CD4-positive, alpha-beta memory T cell (primary cell): ENCODE data around the gene CYP3A7. TPM values are rescaled to one million over a fixed set of nuclear protein-coding genes. Genes with fewer than 3 reads are reported as not detected.
"Not testable (repeated sequence)": the region's sequence is repeated elsewhere in the genome, so short reads cannot be mapped to it uniquely, and the experiment has no call there.

Experiments used
- CTCF ChIA-PET: fragments of 350-600 bp; sonication (Branson Sonifier 250); formaldehyde crosslinking; loops from one replicate; lab custom pipeline; 2021; ENCODE audit warnings: inconsistent platforms; ENCODE audit not compliant: partially characterized antibody; lab: Charles Lee
- POLR2A ChIA-PET: fragments of 350-600 bp; sonication (Branson Sonifier 250); formaldehyde crosslinking; loops from one replicate; lab custom pipeline; 2021; ENCODE audit not compliant: partially characterized antibody; lab: Charles Lee
- DNase-seq, 5 donors: peaks; one replicate each; pipeline versions ENCODE4 v3.0.0 to v3.0.0-alpha.2; 2020 to 2022; ENCODE audit warnings: mixed read lengths in 1 of 5
- H3K27ac ChIP-seq: one replicate; pipeline ENCODE4 v1.7.0; 2013; ENCODE audit warnings: low read depth, low read length
- H3K27me3 ChIP-seq: 2 replicates; pipeline ENCODE4 v1.7.0; 2013; ENCODE audit warnings: mild to moderate bottlenecking, low read length, moderate library complexity; ENCODE audit not compliant: insufficient read depth
- H3K36me3 ChIP-seq: 2 replicates; pipeline ENCODE4 v1.7.0; 2013; ENCODE audit warnings: mild to moderate bottlenecking, low read length, moderate library complexity; ENCODE audit not compliant: insufficient read depth
- H3K4me1 ChIP-seq: 2 replicates; pipeline ENCODE4 v1.7.0; 2013; ENCODE audit warnings: mild to moderate bottlenecking, low read length, moderate library complexity; ENCODE audit not compliant: insufficient read depth
- H3K4me3 ChIP-seq, 2 donors: one replicate each; pipeline ENCODE4 v1.7.0; 2013; ENCODE audit warnings: low read length in 2 of 2, mild to moderate bottlenecking in 1 of 2
- H3K9me3 ChIP-seq, 2 donors: one replicate each; pipeline ENCODE4 v1.7.0; 2013; ENCODE audit warnings: low read length in 2 of 2, control low read depth in 1 of 2; ENCODE audit not compliant: control insufficient read depth in 1 of 2
- H3K27ac Mint-ChIP-seq, 7 donors: one replicate each; pipeline ENCODE4 v1.8.0; 2020 to 2021; ENCODE audit warnings: mixed read lengths in 7 of 7, mild to moderate bottlenecking in 6 of 7, inconsistent platforms in 3 of 7, moderate library complexity in 3 of 7
- H3K27me3 Mint-ChIP-seq, 2 donors: one replicate each; pipeline ENCODE4 v1.8.0; 2020 to 2021; ENCODE audit warnings: mixed read lengths in 2 of 2
- H3K36me3 Mint-ChIP-seq, 2 donors: one replicate each; pipeline ENCODE4 v1.8.0; 2020 to 2021; ENCODE audit warnings: mixed read lengths in 2 of 2, inconsistent platforms in 1 of 2, mild to moderate bottlenecking in 1 of 2
- H3K4me1 Mint-ChIP-seq, 4 donors: one replicate each; pipeline ENCODE4 v1.8.0; 2020 to 2021; ENCODE audit warnings: mixed read lengths in 4 of 4, mild to moderate bottlenecking in 1 of 4
- H3K4me3 Mint-ChIP-seq, 8 donors: one replicate each; pipeline ENCODE4 v1.8.0; 2020 to 2021; ENCODE audit warnings: mixed read lengths in 8 of 8, mild to moderate bottlenecking in 7 of 8, moderate library complexity in 6 of 8, inconsistent platforms in 3 of 8
- H3K9me3 Mint-ChIP-seq, 8 donors: one replicate each; pipeline ENCODE4 v1.8.0; 2020 to 2021; ENCODE audit warnings: mixed read lengths in 8 of 8, mild to moderate bottlenecking in 5 of 8, inconsistent platforms in 3 of 8, moderate library complexity in 1 of 8
- intact Hi-C: fragments of 100-400 bp; cut with micrococcal nuclease; formaldehyde crosslinking; loops from one replicate; pipeline ENCODE4 v1.15.1; 2023
- polyA plus RNA-seq, 2 donors: library from polyadenylated mRNA; unstranded; fragments of 300-500 nt; fragmentation: Illumina TruSeq; gene quantifications; one replicate each; pipeline ENCODE4 v1.2.3, GENCODE V29; 2021
- total RNA-seq, 2 experiments: library from RNA; stranded (reverse); gene quantifications; one replicate each; pipeline ENCODE4 v1.2.3, GENCODE V29; 2021

CYP3A7 gene
- total RNA-seq (not detected), polyA plus RNA-seq (under 1 TPM in 1 of 2 donors, not detected in 1; 0.07 TPM)

DNA sequence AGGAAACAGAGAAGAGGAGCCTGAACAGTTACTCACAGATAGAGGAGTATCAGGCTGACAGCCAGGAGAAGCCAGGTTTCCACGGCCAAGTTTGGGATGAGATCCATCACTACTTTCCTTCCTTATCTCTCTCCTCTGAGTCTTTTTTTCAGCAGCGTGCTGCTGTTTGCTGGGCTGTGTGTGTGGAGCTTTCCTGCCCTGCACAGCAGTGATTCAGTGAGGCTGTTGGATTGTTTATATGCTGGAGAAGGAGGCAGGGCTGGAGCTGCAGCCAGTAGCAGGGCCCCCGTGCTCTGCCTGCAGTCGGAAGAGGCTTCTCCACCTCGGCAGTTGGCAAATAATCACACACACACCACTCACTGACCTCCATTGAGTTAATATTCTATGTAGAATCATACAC, at the start of gene CYP3A7:
TSS of gene CYP3A7 (minus strand) at position 210 of the 400 bp plus-strand sequence. CDS start at position 107, 103 bp downstream.
- H3K9me3 Mint-ChIP-seq = no peaks in the 10 kb centered on the region
- DNase-seq = no peak
- H3K27me3 Mint-ChIP-seq = no peaks in the 10 kb centered on the region
- H3K36me3 Mint-ChIP-seq = peaks cover 3 to 36% of the 10 kb centered on the region in 2 donors
- H3K36me3 ChIP-seq = no peaks in the 10 kb centered on the region
- no peak within 1 kb of the TSS for H3K4me3 Mint-ChIP-seq
- no peaks in the 10 kb centered on the region for H3K4me1 ChIP-seq
- no peak within 1 kb of the TSS for H3K27ac Mint-ChIP-seq
- no peaks in the 10 kb centered on the region for H3K9me3 ChIP-seq
- H3K27ac ChIP-seq = no peak within 1 kb of the TSS
- ChIA-PET CTCF (no interaction called here), POLR2A (no interaction called here)
- no peaks in the 10 kb centered on the region for H3K4me1 Mint-ChIP-seq
- intact Hi-C loops = no loop called here
- H3K27me3 ChIP-seq = no peaks in the 10 kb centered on the region
- H3K4me3 ChIP-seq = no peak within 1 kb of the TSS

DNA sequence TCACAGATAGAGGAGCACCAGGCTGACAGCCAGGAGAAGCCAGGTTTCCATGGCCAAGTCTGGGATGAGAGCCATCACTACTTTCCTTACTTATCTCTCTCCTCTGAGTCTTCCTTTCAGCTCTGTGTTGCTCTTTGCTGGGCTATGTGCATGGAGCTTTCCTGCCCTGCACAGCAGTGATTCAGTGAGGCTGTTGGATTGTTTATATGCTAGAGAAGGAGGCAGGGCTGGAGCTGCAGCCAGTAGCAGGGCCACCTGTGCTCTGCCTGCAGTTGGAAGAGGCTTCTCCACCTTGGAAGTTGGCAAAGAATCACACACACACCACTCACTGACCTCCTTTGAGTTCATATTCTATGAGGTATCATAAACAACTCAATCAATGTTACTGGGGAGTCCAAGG, 49.0 kb upstream of the CYP3A7 start, which contains the start of gene CYP3A4:
TSS of gene CYP3A4 (minus strand) at position 178 of the 400 bp plus-strand sequence. CDS start at position 75, 103 bp downstream.
- H3K27ac Mint-ChIP-seq = peak within 1 kb of the TSS in 1 of 7 donors; percentile 66

DNA sequence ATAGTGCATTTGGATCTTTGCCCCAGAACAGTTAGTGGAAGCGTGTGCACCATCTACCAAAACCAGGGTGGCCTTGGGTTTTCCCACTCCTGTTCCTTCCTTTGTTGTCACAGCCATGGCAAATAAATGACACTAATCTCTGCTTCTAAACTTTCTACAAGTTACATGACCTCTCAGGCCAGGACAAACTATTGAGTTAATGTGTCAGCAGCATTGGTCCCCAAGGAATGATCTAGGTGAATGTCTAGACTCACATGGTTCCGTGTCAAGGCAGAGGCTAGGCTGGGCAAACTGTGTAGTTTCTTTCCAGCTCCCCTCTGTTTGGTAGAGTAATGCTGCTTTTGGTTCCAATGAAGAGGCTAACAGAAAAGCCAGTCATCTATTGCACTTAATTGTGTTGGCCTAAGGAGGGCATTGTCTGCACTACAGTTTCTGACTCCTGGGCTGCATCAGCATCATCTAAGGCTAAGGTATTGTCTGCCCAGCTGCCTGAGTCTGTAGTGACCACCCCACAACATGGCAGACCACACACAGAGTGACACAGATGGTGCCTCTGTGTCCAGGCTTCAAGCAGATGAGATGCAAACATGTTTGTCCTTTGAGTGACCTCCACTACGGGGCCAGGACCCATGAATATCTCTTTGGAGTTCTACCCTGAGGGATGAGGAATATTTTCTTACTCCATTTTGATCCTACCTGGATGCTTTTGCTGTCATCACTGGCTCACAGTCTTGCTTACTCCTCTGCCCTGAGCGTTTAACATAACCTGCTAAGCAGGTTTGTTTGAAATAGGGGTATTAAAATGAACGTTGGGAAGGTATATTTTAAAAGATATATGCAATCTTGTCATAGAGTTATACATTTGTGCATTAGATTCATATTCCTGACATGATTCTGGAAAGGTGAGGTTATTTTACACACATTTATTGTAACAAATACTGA, 47.3 kb upstream of the CYP3A7 start:
- Mint-ChIP-seq H3K4me1 (no peaks in the 10 kb centered on the region), H3K27me3 (peaks cover 3 to 18% of the 10 kb centered on the region in 2 donors), H3K9me3 (peaks cover 0 to 3% (median 0%) of the 10 kb centered on the region in 8 donors), H3K27ac (no peak overlapping the region), H3K36me3 (no peaks in the 10 kb centered on the region), H3K4me3 (no peak overlapping the region)
- Histone ChIP-seq H3K4me3 (no peak overlapping the region), H3K9me3 (no peaks in the 10 kb centered on the region), H3K27ac (no peak overlapping the region), H3K36me3 (no peaks in the 10 kb centered on the region), H3K4me1 (no peaks in the 10 kb centered on the region), H3K27me3 (no peaks in the 10 kb centered on the region)
- intact Hi-C loops = no loop called here
- CTCF ChIA-PET = interaction anchor here (0.6 kb wide), 1 partner anchor 1361 kb away, joined by 3 read pairs; no protein-coding TSS in a partner anchor
- DNase-seq = no peak
- POLR2A ChIA-PET = no interaction called here

More for the DNA sequence above, 49.0 kb upstream of the CYP3A7 start, which contains the start of gene CYP3A4:
- intact Hi-C loops = no loop called here
- Histone ChIP-seq H3K9me3 (no peaks in the 10 kb centered on the region), H3K36me3 (no peaks in the 10 kb centered on the region), H3K27me3 (no peaks in the 10 kb centered on the region), H3K4me1 (no peaks in the 10 kb centered on the region), H3K4me3 (no peak within 1 kb of the TSS), H3K27ac (no peak within 1 kb of the TSS)
- Mint-ChIP-seq H3K27me3 (peaks cover 2 to 18% of the 10 kb centered on the region in 2 donors), H3K4me3 (no peak within 1 kb of the TSS), H3K9me3 (peaks cover 0 to 3% (median 0%) of the 10 kb centered on the region in 8 donors), H3K4me1 (peaks cover 0 to 1% (median 0%) of the 10 kb centered on the region in 4 donors), H3K36me3 (no peaks in the 10 kb centered on the region)
- ChIA-PET POLR2A (no interaction called here), CTCF (no interaction called here)
- no peak for DNase-seq

- H3K27ac Mint-ChIP-seq = no peak overlapping the region
- peaks cover 0 to 9% (median 0%) of the 10 kb centered on the region in 8 donors for H3K9me3 Mint-ChIP-seq
- intact Hi-C loops = no loop called here
- ChIA-PET CTCF (no interaction called here), POLR2A (no interaction called here)
- H3K4me3 Mint-ChIP-seq = no peak overlapping the region
- no peaks in the 10 kb centered on the region for H3K4me1 ChIP-seq
- H3K36me3 Mint-ChIP-seq = no peaks in the 10 kb centered on the region
- peaks cover 7 to 30% of the 10 kb centered on the region in 2 donors for H3K27me3 Mint-ChIP-seq
- H3K27ac ChIP-seq = no peak overlapping the region
- no peaks in the 10 kb centered on the region for H3K36me3 ChIP-seq
- H3K9me3 ChIP-seq = no peaks in the 10 kb centered on the region
- no peaks in the 10 kb centered on the region for H3K4me1 Mint-ChIP-seq
- DNase-seq = no peak
- no peak overlapping the region for H3K4me3 ChIP-seq
- H3K27me3 ChIP-seq = no peaks in the 10 kb centered on the region
Observed at GRCh38 chr7:99780588-99780987, 45.6 kb upstream of the CYP3A7 start.

DNA sequence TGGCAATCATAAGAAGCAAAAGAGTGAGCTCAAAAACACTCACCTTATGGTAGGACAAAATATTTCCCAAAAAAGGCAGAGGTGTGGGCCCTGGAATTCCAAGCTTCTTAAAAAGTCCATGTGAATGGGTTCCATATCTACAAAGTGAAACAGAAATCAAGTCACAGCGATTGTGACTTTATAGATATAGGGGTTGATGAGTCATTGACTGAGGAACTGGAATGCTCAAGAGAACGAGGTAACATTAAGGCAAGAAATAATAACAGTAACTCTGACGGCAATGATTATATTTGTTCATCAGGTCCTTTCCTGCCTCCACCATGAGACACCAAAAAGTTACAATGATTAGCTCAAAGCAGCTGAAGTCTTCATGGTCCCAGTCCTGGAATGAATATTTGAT, 45.0 kb upstream of the CYP3A7 start:
- ChIA-PET CTCF (no interaction called here), POLR2A (no interaction called here)
- H3K9me3 Mint-ChIP-seq = peaks cover 0 to 16% (median 0%) of the 10 kb centered on the region in 8 donors
- no peaks in the 10 kb centered on the region for H3K4me1 ChIP-seq
- intact Hi-C loops = no loop called here
- no peak overlapping the region for H3K27ac Mint-ChIP-seq
- no peak for DNase-seq
- H3K27ac ChIP-seq = no peak overlapping the region
- H3K9me3 ChIP-seq = no peaks in the 10 kb centered on the region
- no peaks in the 10 kb centered on the region for H3K36me3 Mint-ChIP-seq
- no peaks in the 10 kb centered on the region for H3K4me1 Mint-ChIP-seq
- H3K4me3 ChIP-seq = no peak overlapping the region
- H3K27me3 Mint-ChIP-seq = peaks cover 7 to 34% of the 10 kb centered on the region in 2 donors
- H3K27me3 ChIP-seq = no peaks in the 10 kb centered on the region
- H3K36me3 ChIP-seq = no peaks in the 10 kb centered on the region
- no peak overlapping the region for H3K4me3 Mint-ChIP-seq

- Histone ChIP-seq H3K4me3 (no peak overlapping the region), H3K36me3 (no peaks in the 10 kb centered on the region), H3K27ac (no peak overlapping the region), H3K4me1 (no peaks in the 10 kb centered on the region), H3K27me3 (no peaks in the 10 kb centered on the region), H3K9me3 (no peaks in the 10 kb centered on the region)
- Mint-ChIP-seq H3K4me3 (no peak overlapping the region), H3K4me1 (no peaks in the 10 kb centered on the region), H3K27me3 (peaks cover 13 to 34% of the 10 kb centered on the region in 2 donors), H3K9me3 (peaks cover 0 to 21% (median 2%) of the 10 kb centered on the region in 8 donors), H3K36me3 (no peaks in the 10 kb centered on the region), H3K27ac (no peak overlapping the region)
- intact Hi-C loops = no loop called here
- ChIA-PET POLR2A (no interaction called here), CTCF (no interaction called here)
- DNase-seq = no peak
Observed at GRCh38 chr7:99778880-99779279, 43.9 kb upstream of the CYP3A7 start.

- DNase-seq, CTCF ChIA-PET, intact Hi-C loops, H3K4me3 Mint-ChIP-seq, H3K9me3 ChIP-seq, H3K36me3 ChIP-seq, H3K4me1 ChIP-seq, H3K36me3 Mint-ChIP-seq, H3K4me3 ChIP-seq, H3K4me1 Mint-ChIP-seq, H3K27me3 ChIP-seq, POLR2A ChIA-PET, H3K27ac ChIP-seq, H3K27ac Mint-ChIP-seq: not testable (repeated sequence)
- peaks cover 0 to 25% (median 5%) of the 10 kb centered on the region in 8 donors for H3K9me3 Mint-ChIP-seq
- peaks cover 38 to 54% of the 10 kb centered on the region in 2 donors for H3K27me3 Mint-ChIP-seq
Observed at GRCh38 chr7:99773395-99773794, 38.4 kb upstream of the CYP3A7 start.
